Fibroblast of lung (primary cell): Measurements from ENCODE around the gene HTR5A.

ENCODE experiments used
- CTCF ChIP-seq, 2 donors: IDR thresholded peaks in 1 of 2; conservative IDR thresholded peaks in 1 of 2; 1 replicate in 1 of 2; 2 replicates in 1 of 2; pipeline ENCODE4 v1.5.1; 2011 to 2012; ENCODE audit warnings: low read length in 2 of 2, control low read depth in 1 of 2, inconsistent platforms in 1 of 2, low read depth in 1 of 2, mild to moderate bottlenecking in 1 of 2
- EZH2 ChIP-seq: IDR thresholded peaks from 2 replicates; pipeline ENCODE4 v1.5.1; 2012; ENCODE audit warnings: low read length, control low read depth, mild to moderate bottlenecking; ENCODE audit errors: missing control alignments

GRCh38 chr7:155115288-155115687 lies 45.2 kb downstream of the HTR5A start:
- TF ChIP-seq CTCF (conservative IDR thresholded peaks at IDR 0.05 in 1 of 2, IDR thresholded peaks at IDR 0.05 in 1 of 2; ENCODE audit: low read depth in 1 of 2, low read length in 2 of 2) (no peak), EZH2 (no peak)
